Activated CD8-positive, alpha-beta T cell treated with anti-CD3 and anti-CD28 coated beads for 36 hours (primary cell): ENCODE measurements around the gene SLC25A40. TPM values are rescaled to one million over a fixed set of nuclear protein-coding genes. Genes with fewer than 3 reads are reported as not detected.
"Not testable (repeated sequence)": the region's sequence is repeated elsewhere in the genome, so short reads cannot be mapped to it uniquely, and the experiment has no call there.

Experiments used
- ATAC-seq: fragments of 200-7000 bp; cut with Tn5 transposase; one replicate; pipeline ENCODE4 v1.10.0; 2021; ENCODE audit warnings: mild to moderate bottlenecking, moderate library complexity
- CTCF ChIA-PET: fragments of 350-600 bp; sonication (Branson Sonifier 250); formaldehyde crosslinking; loops from one replicate; lab custom pipeline; 2021; ENCODE audit warnings: antibody characterized with exemption; lab: Charles Lee
- POLR2A ChIA-PET: fragments of 350-600 bp; sonication (Branson Sonifier 250); formaldehyde crosslinking; loops from one replicate; lab custom pipeline; 2021; ENCODE audit warnings: antibody characterized with exemption; lab: Charles Lee
- DNase-seq: peaks from one replicate; pipeline ENCODE4 v3.0.0-alpha.2; 2020
- H3K27ac Mint-ChIP-seq: one replicate; pipeline ENCODE4 v1.8.0; 2021; ENCODE audit warnings: mild to moderate bottlenecking, mixed read lengths
- H3K27me3 Mint-ChIP-seq: one replicate; pipeline ENCODE4 v1.8.0; 2021; ENCODE audit warnings: mixed read lengths
- H3K36me3 Mint-ChIP-seq: one replicate; pipeline ENCODE4 v1.8.0; 2021; ENCODE audit warnings: low read depth, mixed read lengths
- H3K4me1 Mint-ChIP-seq: one replicate; pipeline ENCODE4 v1.8.0; 2021; ENCODE audit warnings: low read depth, mixed read lengths
- H3K4me3 Mint-ChIP-seq: one replicate; pipeline ENCODE4 v1.8.0; 2021; ENCODE audit warnings: mild to moderate bottlenecking, moderate library complexity, mixed read lengths
- H3K9me3 Mint-ChIP-seq: one replicate; pipeline ENCODE4 v1.8.0; 2021; ENCODE audit warnings: mixed read lengths
- CTCF ChIP-seq: fragments of 200-600 bp; IDR thresholded peaks from one replicate; pipeline ENCODE4 v1.8.0; 2022; ENCODE audit warnings: antibody characterized with exemption, mild to moderate bottlenecking
- intact Hi-C: fragments of 100-400 bp; cut with micrococcal nuclease; formaldehyde crosslinking; loops from one replicate; pipeline ENCODE4 v1.10.0; 2022
- total RNA-seq, 2 experiments: library from RNA; stranded (reverse); gene quantifications; one replicate each; pipeline ENCODE4 v1.2.3, GENCODE V29; 2021

Gene SLC25A40
- total RNA-seq, 2 experiments from 2014 or later, result 38.9 to 47.4 TPM

DNA sequence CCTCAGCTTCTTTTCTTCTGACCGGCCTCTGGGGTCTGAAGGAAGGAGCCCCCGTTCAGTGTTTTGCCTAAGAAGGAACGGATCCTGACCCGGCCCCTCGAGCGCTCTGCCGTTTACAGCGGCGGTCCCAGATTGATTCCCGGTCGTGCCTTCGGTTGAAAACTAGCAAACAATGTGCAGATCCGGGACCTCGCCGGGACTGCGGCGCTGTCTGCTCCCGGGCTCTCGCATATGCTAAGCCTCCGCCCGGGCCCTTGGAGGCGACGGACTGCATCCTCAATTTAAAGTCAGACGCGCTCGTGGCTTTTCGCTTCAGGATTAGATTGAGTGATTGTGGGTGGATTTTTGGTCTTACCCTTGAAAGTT lies 692 bp upstream of the SLC25A40 start:
- peak; percentile 66 for DNase-seq
- peaks cover 10% of the 10 kb centered on the region for H3K9me3 Mint-ChIP-seq
- peak overlapping the region; percentile 96 for H3K27ac Mint-ChIP-seq
- peak overlapping the region; percentile 78 for H3K4me3 Mint-ChIP-seq
- H3K4me1 Mint-ChIP-seq, result peaks cover 52% of the 10 kb centered on the region
- H3K36me3 Mint-ChIP-seq, result peaks cover 51% of the 10 kb centered on the region
- CTCF ChIA-PET, result no interaction called here
- H3K27me3 Mint-ChIP-seq, result no peaks in the 10 kb centered on the region
- intact Hi-C loops, result loop anchor here (5.0 kb wide), 1 partner anchor 340 kb away; no protein-coding TSS in a partner anchor
- no peak for TF ChIP-seq CTCF
- peak; percentile 15 for ATAC-seq
- POLR2A ChIA-PET, result interaction anchor here (0.7 to 0.9 kb wide), 2 partner anchors 9 to 489 kb away, joined by 3 to 4 read pairs; no protein-coding TSS in a partner anchor

GRCh38 chr7:87875151-87876039 lies 765 bp downstream of the SLC25A40 start:
- Mint-ChIP-seq H3K4me1 (peaks cover 45% of the 10 kb centered on the region), H3K27ac (peak overlapping the region; percentile 96), H3K27me3 (no peaks in the 10 kb centered on the region), H3K9me3 (peaks cover 17% of the 10 kb centered on the region), H3K36me3 (peaks cover 57% of the 10 kb centered on the region), H3K4me3 (peak overlapping the region; percentile 78)
- no peak for DNase-seq
- ChIA-PET POLR2A (interaction anchor here (0.6 to 1.4 kb wide), 2 partner anchors 11 to 400 kb away, joined by 3 to 4 read pairs; partner anchors contain the start of gene ABCB4), CTCF (interaction anchor here (1.0 kb wide), 2 partner anchors 11 kb away, joined by 3 read pairs; no protein-coding TSS in a partner anchor)
- peak; percentile 3 for ATAC-seq
- TF ChIP-seq CTCF, result no peak
- intact Hi-C loops, result loop anchor here (5.0 kb wide), 1 partner anchor 342 kb away; no protein-coding TSS in a partner anchor

DNA sequence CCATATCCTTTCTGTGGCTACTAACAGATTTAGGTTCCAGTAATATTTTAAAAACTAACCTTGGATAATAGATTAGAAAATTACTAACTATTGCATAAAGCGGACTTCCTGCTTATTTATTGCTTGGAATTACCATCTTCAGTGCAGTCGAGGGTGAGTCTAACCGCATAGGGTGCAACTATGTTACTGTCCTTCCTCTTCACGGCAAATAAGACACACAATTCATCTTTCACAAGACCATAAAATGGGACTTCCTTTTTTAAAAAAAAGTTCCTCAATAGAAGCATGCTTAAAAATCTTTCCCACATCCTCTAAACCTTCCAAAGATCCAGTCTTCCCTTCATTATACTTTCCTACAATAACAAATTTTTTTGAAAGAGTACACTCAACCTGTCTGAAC lies 2.1 kb downstream of the SLC25A40 start:
- H3K9me3 Mint-ChIP-seq, result peaks cover 17% of the 10 kb centered on the region
- peaks cover 34% of the 10 kb centered on the region for H3K4me1 Mint-ChIP-seq
- H3K4me3 Mint-ChIP-seq, result peak overlapping the region; percentile 78
- H3K36me3 Mint-ChIP-seq, result peaks cover 51% of the 10 kb centered on the region
- intact Hi-C loops, result no loop called here
- H3K27ac Mint-ChIP-seq, result peak overlapping the region; percentile 9
- POLR2A ChIA-PET, result no interaction called here
- ATAC-seq (no peak), DNase-seq (no peak)
- no peak for TF ChIP-seq CTCF
- H3K27me3 Mint-ChIP-seq, result no peaks in the 10 kb centered on the region
- CTCF ChIA-PET, result interaction anchor here (1.0 kb wide), 1 partner anchor 12 kb away, joined by 3 read pairs; no protein-coding TSS in a partner anchor

DNA sequence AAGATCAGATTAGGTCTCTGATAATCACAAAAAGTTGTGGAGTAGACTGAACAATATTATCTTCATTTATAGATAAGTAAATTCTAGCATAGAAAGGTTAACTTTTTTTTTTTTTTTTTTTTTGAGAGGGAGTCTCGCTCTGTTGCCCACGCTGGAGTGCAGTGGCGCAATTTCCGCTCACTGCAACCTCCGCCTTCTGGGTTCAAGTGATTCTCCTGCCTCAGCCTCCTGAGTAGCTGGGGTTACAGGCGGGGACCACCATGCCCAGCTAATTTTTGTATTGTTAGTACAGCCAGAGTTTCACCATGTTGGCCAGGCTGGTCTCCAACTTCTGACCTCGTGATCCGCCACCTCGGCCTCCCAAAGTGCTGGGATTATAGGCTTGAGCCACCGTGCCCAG lies 2.8 kb downstream of the SLC25A40 start:
- intact Hi-C loops, result not testable (repeated sequence)

DNA sequence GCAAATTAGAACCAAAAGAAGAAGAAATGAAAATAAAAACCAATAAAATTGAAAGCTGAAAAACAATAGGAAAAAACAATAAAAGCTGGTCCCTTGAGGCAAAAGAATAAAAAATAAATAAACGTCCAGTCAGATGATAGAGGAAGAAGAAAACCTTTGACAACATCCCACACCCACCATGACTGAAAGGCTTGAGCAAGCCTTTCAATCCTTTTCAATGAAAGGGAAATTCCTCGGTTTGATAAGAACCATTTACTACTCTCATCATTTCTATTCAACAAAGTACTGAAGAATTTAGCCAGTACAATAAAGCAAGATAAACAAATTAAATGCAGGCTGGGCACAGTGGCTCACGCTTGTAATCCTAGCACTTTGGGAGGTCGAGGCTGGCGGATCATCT lies 3.8 kb downstream of the SLC25A40 start:
- no peak for DNase-seq
- peaks cover 17% of the 10 kb centered on the region for H3K9me3 Mint-ChIP-seq
- H3K36me3 Mint-ChIP-seq, result peaks cover 65% of the 10 kb centered on the region
- H3K27me3 Mint-ChIP-seq, result no peaks in the 10 kb centered on the region
- no peak for ATAC-seq
- POLR2A ChIA-PET, result no interaction called here
- TF ChIP-seq CTCF, result no peak
- CTCF ChIA-PET, result interaction anchor here (1.3 kb wide), 1 partner anchor 9 kb away, joined by 3 read pairs; no protein-coding TSS in a partner anchor
- H3K4me3 Mint-ChIP-seq, result no peak overlapping the region
- intact Hi-C loops, result no loop called here
- H3K27ac Mint-ChIP-seq, result no peak overlapping the region
- H3K4me1 Mint-ChIP-seq, result peaks cover 26% of the 10 kb centered on the region

More for the DNA sequence above, 2.8 kb downstream of the SLC25A40 start:
- Mint-ChIP-seq H3K36me3 (peaks cover 58% of the 10 kb centered on the region), H3K9me3 (peaks cover 17% of the 10 kb centered on the region), H3K4me1 (peaks cover 31% of the 10 kb centered on the region)
- H3K4me3 Mint-ChIP-seq, CTCF ChIA-PET, H3K27me3 Mint-ChIP-seq, H3K27ac Mint-ChIP-seq, ATAC-seq, DNase-seq, POLR2A ChIA-PET: not testable (repeated sequence)
